IMR-90 (cell line): ENCODE measurements around the gene PGA5. TPM values are rescaled to one million over a fixed set of nuclear protein-coding genes. Genes with fewer than 3 reads are reported as not detected.
"Not testable (repeated sequence)": the region's sequence is repeated elsewhere in the genome, so short reads cannot be mapped to it uniquely, and the experiment has no call there.

Source experiments
- ATAC-seq: fragments of 200-7000 bp; cut with Tn5 transposase; 2 replicates; pipeline ENCODE4 v1.9.1; 2020; ENCODE audit warnings: low read depth, mild to moderate bottlenecking, moderate library complexity
- BruUV-seq: library from RNA; stranded (reverse); fragments of 400-500 nt; replicated peaks from 2 replicates; lab custom pipeline; 2021; lab: Mats Ljungman, UMichigan
- CTCF ChIA-PET: fragments of 300-600 bp; formaldehyde crosslinking; extraction: SDS; loops from one replicate; lab custom pipeline; 2021; ENCODE audit warnings: antibody characterized with exemption; lab: Yijun Ruan, JAX
- POLR2A ChIA-PET: fragments of 300-600 bp; sonication (Branson Sonifier 250); formaldehyde crosslinking; loops from one replicate; lab custom pipeline; 2022; ENCODE audit warnings: antibody characterized with exemption; ENCODE audit not compliant: unreplicated experiment; lab: Charles Lee
- DNase-seq: peaks from one replicate; pipeline ENCODE4 v3.0.0; 2013
- H2AFZ ChIP-seq: replicated peaks from 2 replicates; pipeline ENCODE3; 2013; ENCODE audit warnings: low read length, mild to moderate bottlenecking; ENCODE audit not compliant: poor library complexity
- H2AK5ac ChIP-seq: 2 replicates; pipeline ENCODE4 v1.6.1; 2013; ENCODE audit warnings: low read depth, low read length, inconsistent platforms
- H2AK9ac ChIP-seq: replicated peaks from 2 replicates; pipeline ENCODE3; 2013; ENCODE audit warnings: mild to moderate bottlenecking, low read depth, low read length, moderate library complexity; ENCODE audit not compliant: poor library complexity
- H2BK120ac ChIP-seq: 2 replicates; pipeline ENCODE4 v1.6.1; 2013; ENCODE audit warnings: low read depth, low read length, inconsistent platforms
- H2BK15ac ChIP-seq: 3 replicates; pipeline ENCODE4 v1.6.1; 2013; ENCODE audit warnings: low read depth, low read length, inconsistent platforms
- H2BK20ac ChIP-seq: 2 replicates; pipeline ENCODE4 v1.6.1; 2013; ENCODE audit warnings: low read depth, mild to moderate bottlenecking, inconsistent platforms, low read length, moderate library complexity
- H2BK5ac ChIP-seq: 2 replicates; pipeline ENCODE4 v1.6.1; 2013; ENCODE audit warnings: mild to moderate bottlenecking, low read depth, low read length, inconsistent platforms; ENCODE audit not compliant: poor library complexity, severe bottlenecking
- H3K14ac ChIP-seq: replicated peaks from 2 replicates; pipeline ENCODE4 v1.6.1; 2013; ENCODE audit warnings: low read depth, low read length, inconsistent platforms
- H3K18ac ChIP-seq: 2 replicates; pipeline ENCODE4 v1.6.1; 2013; ENCODE audit warnings: low read depth, low read length, control low read depth
- H3K23ac ChIP-seq: 2 replicates; pipeline ENCODE4 v1.6.1; 2013; ENCODE audit warnings: low read depth, low read length, inconsistent platforms
- H3K27ac ChIP-seq: 2 replicates; pipeline ENCODE4 v1.5.1; 2013; ENCODE audit warnings: mild to moderate bottlenecking, control low read depth, low read length; ENCODE audit not compliant: insufficient read depth
- H3K27me3 ChIP-seq: 2 replicates; pipeline ENCODE4 v1.6.1; 2013; ENCODE audit warnings: low read length; ENCODE audit not compliant: control insufficient read depth, insufficient read depth
- H3K36me3 ChIP-seq: 2 replicates; pipeline ENCODE4 v1.6.1; 2013; ENCODE audit warnings: low read length, mixed read lengths; ENCODE audit not compliant: control insufficient read depth, insufficient read depth
- H3K4ac ChIP-seq: 2 replicates; pipeline ENCODE4 v1.6.1; 2013; ENCODE audit warnings: low read depth, low read length, inconsistent platforms
- H3K4me1 ChIP-seq: 2 replicates; pipeline ENCODE4 v1.6.1; 2013; ENCODE audit warnings: low read length, mixed read lengths; ENCODE audit not compliant: control insufficient read depth, insufficient read depth
- H3K4me2 ChIP-seq: 2 replicates; pipeline ENCODE4 v1.6.1; 2013; ENCODE audit warnings: low read depth, mild to moderate bottlenecking, control low read depth, low read length, moderate library complexity
- H3K4me3 ChIP-seq: 2 replicates; pipeline ENCODE4 v1.5.1; 2013; ENCODE audit warnings: low read depth, mild to moderate bottlenecking, control low read depth, low read length, moderate library complexity; ENCODE audit not compliant: insufficient read depth
- H3K56ac ChIP-seq: 2 replicates; pipeline ENCODE4 v1.6.1; 2013; ENCODE audit warnings: low read length, inconsistent platforms; ENCODE audit not compliant: insufficient read depth; ENCODE audit errors: extremely low read depth
- H3K79me1 ChIP-seq, 2 experiments: 2 replicates each; pipeline ENCODE4 v1.6.1; 2013; ENCODE audit warnings: low read length in 2 of 2, inconsistent platforms in 1 of 2, low read depth in 1 of 2
- H3K9ac ChIP-seq: 2 replicates; pipeline ENCODE4 v1.6.1; 2013; ENCODE audit warnings: low read depth, low read length, control low read depth
- H3K9me1 ChIP-seq: 2 replicates; pipeline ENCODE4 v1.6.1; 2013; ENCODE audit warnings: low read length, inconsistent platforms; ENCODE audit not compliant: insufficient read depth
- H3K9me3 ChIP-seq: 2 replicates; pipeline ENCODE4 v1.6.1; 2013; ENCODE audit warnings: low read length; ENCODE audit not compliant: control insufficient read depth, insufficient read depth
- H4K20me1 ChIP-seq: 2 replicates; pipeline ENCODE4 v1.6.1; 2013; ENCODE audit warnings: low read length, inconsistent platforms; ENCODE audit not compliant: insufficient read depth
- H4K5ac ChIP-seq: 2 replicates; pipeline ENCODE4 v1.6.1; 2013; ENCODE audit warnings: mild to moderate bottlenecking, low read depth, low read length, control low read depth
- H4K8ac ChIP-seq, 2 experiments: 2 replicates each; pipeline ENCODE4 v1.6.1; 2013; ENCODE audit warnings: low read depth in 2 of 2, low read length in 2 of 2, control low read depth in 1 of 2, inconsistent platforms in 1 of 2
- H4K91ac ChIP-seq: 2 replicates; pipeline ENCODE4 v1.6.1; 2013; ENCODE audit warnings: low read depth, low read length, inconsistent platforms; ENCODE audit not compliant: insufficient read depth
- WGBS, 2 experiments: methylation state at CpG; one replicate each; pipeline versions ENCODE4 v1.1.5 to v1.1.7; 2013; ENCODE audit warnings: missing lambda C conversion rate in 2 of 2; ENCODE audit not compliant: insufficient read length in 1 of 2; ENCODE audit errors: extremely low coverage in 2 of 2; 5-methylcytosine and 5-hydroxymethylcytosine counted together
- dilution Hi-C: fragments of 300-500 bp; cut with HindIII; formaldehyde crosslinking; loops from one replicate; pipeline ENCODE4 v1.14.3; 2018; ENCODE audit warnings: low sequenced_read_pairs; ENCODE audit not compliant: unreplicated experiment
- in situ Hi-C: fragments of 300-500 bp; cut with MboI; formaldehyde crosslinking; loops from 3 replicates; pipeline ENCODE4 v1.14.3; 2019; ENCODE audit warnings: low sequenced_read_pairs, inconsistent platforms, mixed read lengths
- intact Hi-C: fragments of 100-400 bp; cut with micrococcal nuclease; formaldehyde crosslinking; loops from 2 replicates; pipeline ENCODE4 v1.10.0; 2022
- polyA plus RNA-seq, 3 experiments: library from polyadenylated mRNA; depleted of rRNA; stranded (reverse); fragments of >200 nt; gene quantifications; 2 replicates each; pipeline ENCODE4 v1.2.3, GENCODE V29; 2012; ENCODE audit warnings: low replicate concordance in 1 of 3
- total RNA-seq: library from RNA; depleted of rRNA; stranded (reverse); fragments of >200 nt; gene quantifications from 2 replicates; pipeline ENCODE4 v1.2.3, GENCODE V29; 2012

Gene PGA5
- total and polyA plus RNA-seq, 2 of the 4 experiments (the other 2 are of a cell fraction) = not detected

DNA sequence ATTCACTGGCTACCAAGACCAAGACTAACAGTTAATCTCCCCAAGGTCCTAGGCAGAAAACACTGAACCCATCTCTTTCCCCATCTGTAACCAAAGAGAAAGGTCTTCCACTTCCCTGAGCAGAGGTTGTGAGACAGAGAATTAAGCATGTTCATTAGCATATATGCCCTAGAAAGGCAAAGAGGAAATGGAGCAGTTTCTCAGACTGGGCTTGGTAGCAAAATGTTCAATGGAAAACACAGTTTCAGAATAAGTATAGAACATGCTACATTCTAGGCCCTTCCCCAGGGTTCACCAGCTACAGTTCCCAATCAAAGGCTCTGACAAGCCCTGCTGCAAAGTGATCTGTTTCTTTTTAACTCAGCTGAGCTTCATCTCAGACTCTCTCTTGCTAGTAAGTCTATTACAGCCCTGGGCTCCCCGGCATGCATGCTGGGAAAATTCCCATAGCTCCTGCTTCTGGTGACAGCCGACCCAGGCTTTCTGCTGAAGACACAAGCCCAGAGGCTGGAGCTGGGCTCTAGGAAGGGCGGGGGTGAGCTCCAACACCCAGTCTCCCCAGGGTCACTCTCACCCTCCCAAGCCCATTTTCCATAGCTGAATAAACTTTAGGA lies 27.2 kb upstream of the PGA5 start:
- BruUV-seq = not testable (repeated sequence)

DNA sequence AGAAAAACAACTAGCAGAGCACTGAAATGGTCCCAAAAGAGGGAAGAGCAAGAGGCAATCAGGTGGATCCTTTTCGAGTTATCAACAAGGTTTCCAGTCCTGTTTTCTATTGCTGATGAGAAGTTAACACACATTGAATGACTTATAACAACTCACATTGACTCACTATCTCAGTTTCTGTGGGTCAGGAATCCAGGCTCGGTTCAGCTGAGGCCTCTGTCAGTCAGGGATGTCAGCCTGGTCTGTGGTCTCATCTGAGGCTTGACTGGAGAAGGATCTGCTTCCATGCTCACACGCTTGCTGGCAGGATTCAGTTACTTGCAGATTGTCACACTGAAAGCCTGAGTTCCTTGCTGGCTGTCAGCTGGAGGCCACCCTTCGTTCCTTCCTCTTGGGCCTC lies 22.7 kb upstream of the PGA5 start:
- H3K14ac ChIP-seq, intact Hi-C loops, H3K4me3 ChIP-seq, POLR2A ChIA-PET, in situ Hi-C loops, H2AK5ac ChIP-seq, CTCF ChIA-PET, ATAC-seq, H4K5ac ChIP-seq, H2AFZ ChIP-seq, H4K91ac ChIP-seq, H3K79me1 ChIP-seq, DNase-seq, H3K4me2 ChIP-seq, H3K56ac ChIP-seq, H3K4ac ChIP-seq, H4K20me1 ChIP-seq, H2BK15ac ChIP-seq, H2AK9ac ChIP-seq, H3K9me1 ChIP-seq, dilution Hi-C loops, H3K36me3 ChIP-seq, H3K9me3 ChIP-seq, BruUV-seq, H3K27me3 ChIP-seq, H4K8ac ChIP-seq, H3K4me1 ChIP-seq, H2BK5ac ChIP-seq, H3K23ac ChIP-seq, H2BK20ac ChIP-seq, H3K18ac ChIP-seq, H2BK120ac ChIP-seq, H3K9ac ChIP-seq, H3K27ac ChIP-seq: not testable (repeated sequence)
- no CpG with 5 or more reads among the region's 4 CpGs for WGBS, 2 experiments

More for the DNA sequence above, 27.2 kb upstream of the PGA5 start:
- H3K4me2 ChIP-seq, H2BK5ac ChIP-seq, H3K56ac ChIP-seq, H3K4ac ChIP-seq, H3K9me3 ChIP-seq, H3K79me1 ChIP-seq, DNase-seq, H3K27ac ChIP-seq, H2AK5ac ChIP-seq, H4K91ac ChIP-seq, H2BK120ac ChIP-seq, H2BK15ac ChIP-seq, ATAC-seq, H3K27me3 ChIP-seq, dilution Hi-C loops, H3K18ac ChIP-seq, H4K5ac ChIP-seq, H2AK9ac ChIP-seq, H3K14ac ChIP-seq, H3K4me3 ChIP-seq, H4K20me1 ChIP-seq, H2BK20ac ChIP-seq, intact Hi-C loops, in situ Hi-C loops, H3K9me1 ChIP-seq, H3K23ac ChIP-seq, H4K8ac ChIP-seq, H3K4me1 ChIP-seq, POLR2A ChIA-PET, CTCF ChIA-PET, H2AFZ ChIP-seq, H3K9ac ChIP-seq, H3K36me3 ChIP-seq: not testable (repeated sequence)
- WGBS, 2 experiments = no CpG with 5 or more reads among the region's 3 CpGs
